NOMO-1 treated with DMSO at 0.1 percent for 48 hours (cell line): ENCODE measurements around the gene OSM.
A peak's percentile ranks its signal among the peaks of the same experiment; 100 is the strongest.

Experiments used
- DNase-seq: peaks from one replicate; lab custom pipeline; 2025; ENCODE audit not compliant: unreplicated experiment; lab: John Stamatoyannopoulos, UW

The OSM gene

GRCh38 chr22:30265131-30265720 lies 1.4 kb downstream of the OSM start:
- no peak for DNase-seq

- no peak for DNase-seq
Measured at GRCh38 chr22:30263883-30264282, 2.8 kb downstream of the OSM start.

DNA sequence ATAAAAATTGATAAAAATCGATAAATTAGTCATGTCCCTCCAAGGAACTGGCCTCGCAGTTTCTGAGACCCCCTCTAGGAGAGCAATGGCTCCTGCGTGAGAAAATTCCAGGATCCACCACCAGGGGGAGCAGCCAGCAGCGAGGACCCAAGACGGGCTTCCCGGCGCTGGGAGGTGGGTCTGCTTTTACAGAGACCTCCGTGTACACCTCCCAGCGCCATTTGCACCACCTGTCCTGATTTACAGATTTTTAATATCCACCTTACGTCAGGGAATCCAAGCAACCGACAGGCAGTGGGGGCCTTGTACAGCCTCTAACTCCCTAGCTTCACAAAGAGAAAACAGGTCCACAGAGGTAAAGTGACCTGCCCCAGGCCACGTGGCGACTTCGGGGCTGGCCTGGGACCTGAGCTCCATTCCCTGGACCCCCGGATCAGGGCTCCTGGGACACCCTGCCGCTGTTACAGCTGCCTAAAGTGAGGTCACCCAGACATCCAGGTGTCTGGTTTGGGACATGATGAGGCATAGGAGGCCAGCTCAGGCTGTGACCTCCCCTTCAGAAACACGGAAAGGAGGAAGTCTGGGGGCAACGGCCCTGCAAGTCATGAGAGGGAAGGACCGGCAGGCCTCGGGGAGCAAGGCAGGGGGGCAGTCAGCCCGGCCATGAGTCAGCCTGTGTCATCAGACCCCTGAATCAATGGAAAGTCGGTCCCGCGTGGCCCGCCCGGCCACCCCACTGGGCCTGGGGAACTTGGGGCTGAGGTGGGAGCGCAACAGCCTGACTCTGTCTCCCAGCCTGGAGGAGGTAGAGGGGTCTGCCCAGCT lies 3.5 kb downstream of the OSM start:
- peak; percentile 79 for DNase-seq

DNA sequence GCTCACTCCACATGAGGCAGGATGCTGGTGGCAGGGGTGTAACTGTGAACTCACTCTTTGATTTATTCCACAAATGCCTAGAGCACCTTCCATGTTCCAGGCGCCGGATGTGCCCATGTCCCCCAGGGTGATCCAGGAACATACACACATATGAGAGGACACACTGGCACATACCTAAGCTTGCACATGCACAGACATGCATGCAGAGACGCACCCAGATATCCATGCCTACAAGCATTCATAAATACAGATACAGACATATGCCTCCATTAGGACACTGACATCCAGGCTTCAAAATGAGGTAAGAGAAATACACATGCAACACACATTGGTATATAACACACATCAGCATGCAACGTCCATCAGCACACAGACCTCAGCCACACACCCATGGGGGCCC lies 4.5 kb downstream of the OSM start:
- DNase-seq = no peak

DNA sequence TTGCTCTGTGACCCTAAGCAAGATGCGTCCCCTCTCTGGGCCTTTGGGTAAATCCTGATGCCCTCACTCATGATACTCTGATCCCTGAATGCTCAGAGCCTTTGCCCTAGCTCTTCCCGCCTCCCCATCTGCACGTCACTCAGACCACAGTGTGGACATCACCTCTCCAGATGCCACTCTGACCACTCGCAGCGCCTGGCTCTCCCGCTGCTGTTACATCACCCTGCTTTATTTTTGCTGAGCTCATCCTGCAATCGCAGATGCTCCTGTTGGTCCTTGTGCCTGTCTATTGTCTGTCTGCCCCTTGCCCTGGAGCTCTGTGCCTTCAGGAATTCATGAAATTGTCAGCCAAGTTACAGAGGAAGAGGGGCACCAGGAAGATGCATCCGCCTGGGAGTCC lies 5.5 kb downstream of the OSM start:
- peak; percentile 32 for DNase-seq

- DNase-seq = no peak
Measured at GRCh38 chr22:30260682-30261081, 6.0 kb downstream of the OSM start.

DNA sequence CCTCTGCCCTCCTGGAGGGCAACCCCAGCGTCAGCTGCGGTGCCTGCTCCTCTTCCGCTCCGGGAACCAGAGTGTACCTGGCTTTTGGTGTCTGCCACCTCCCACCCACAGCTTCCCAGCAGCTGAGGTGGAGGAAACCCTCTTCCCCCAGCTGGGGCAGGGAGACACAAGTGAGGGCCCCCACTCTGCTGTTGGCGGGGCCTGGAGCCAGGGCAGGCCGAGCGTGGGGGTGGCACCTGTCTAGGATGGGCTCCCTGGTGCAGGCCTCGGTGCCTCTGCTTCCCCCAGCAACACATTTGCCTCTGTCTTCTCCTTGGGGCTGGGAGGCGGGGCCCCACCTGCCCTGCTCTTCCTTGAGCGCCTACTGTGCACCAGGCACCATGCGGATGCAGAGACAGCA lies 6.4 kb downstream of the OSM start:
- DNase-seq = no peak

GRCh38 chr22:30254314-30254713 lies 12.3 kb downstream of the OSM start:
- DNase-seq = no peak

- no peak for DNase-seq
Measured at GRCh38 chr22:30253205-30253852, 13.3 kb downstream of the OSM start.

- peak; percentile 33 for DNase-seq
Measured at GRCh38 chr22:30252411-30253204, 14.0 kb downstream of the OSM start.

DNA sequence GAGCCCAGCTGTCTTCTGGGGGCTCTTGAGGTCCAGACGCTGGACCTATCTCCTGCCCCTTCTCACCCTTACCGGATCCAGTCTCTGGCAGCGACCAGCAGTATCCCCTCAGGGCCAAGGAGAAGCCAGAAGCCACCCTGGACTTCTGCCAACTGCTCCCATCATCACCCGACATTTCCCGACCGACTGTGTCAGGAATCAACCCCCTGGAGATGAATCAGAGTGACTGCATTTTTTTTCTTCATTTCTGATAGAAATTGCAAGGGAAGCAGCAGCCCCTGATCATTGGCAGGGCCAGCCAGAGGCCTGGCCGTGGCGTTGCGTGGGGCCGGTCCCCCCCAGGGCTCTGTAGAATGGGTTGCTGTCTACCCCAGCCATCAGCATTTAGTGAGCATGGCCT lies 14.9 kb downstream of the OSM start:
- DNase-seq = no peak

GRCh38 chr22:30250661-30251267 lies 15.9 kb downstream of the OSM start:
- no peak for DNase-seq

- no peak for DNase-seq
Measured at GRCh38 chr22:30250039-30250565, 16.5 kb downstream of the OSM start.

- DNase-seq = no peak
Measured at GRCh38 chr22:30249049-30250038, 17.3 kb downstream of the OSM start.

GRCh38 chr22:30248484-30248883 lies 18.2 kb downstream of the OSM start:
- no peak for DNase-seq

GRCh38 chr22:30247974-30248373 lies 18.7 kb downstream of the OSM start:
- no peak for DNase-seq

GRCh38 chr22:30247561-30247960 lies 19.1 kb downstream of the OSM start:
- no peak for DNase-seq

DNA sequence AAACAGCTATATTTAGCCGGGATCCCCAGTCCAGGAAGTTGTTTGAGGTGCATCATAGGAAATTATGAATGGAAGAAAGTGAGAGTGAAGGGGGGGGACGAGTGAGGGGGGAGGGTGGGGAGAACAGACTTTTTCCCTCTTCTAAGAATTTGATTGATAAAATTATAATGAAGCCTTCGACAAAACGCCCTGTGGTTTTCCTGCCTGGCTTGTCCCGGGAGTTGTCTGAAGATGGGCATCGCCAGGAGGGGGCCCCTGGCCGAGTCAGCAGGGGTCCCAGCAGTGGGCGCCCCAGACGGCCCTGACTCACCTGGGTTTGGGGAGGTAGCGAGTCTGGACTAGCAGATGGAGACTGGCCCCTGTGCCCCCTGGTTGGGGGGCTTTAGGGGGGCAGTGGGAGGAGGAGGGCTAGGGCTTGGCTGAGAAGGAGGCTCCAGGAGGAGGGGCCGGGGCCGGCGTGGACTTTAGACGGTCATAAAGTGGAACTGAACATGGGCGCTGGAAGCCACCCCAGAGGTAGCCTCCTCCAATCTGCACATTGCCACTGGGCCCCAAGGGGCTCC lies 19.8 kb downstream of the OSM start:
- DNase-seq = no peak
